ENCODE data around the gene ADGRA3. TPM values are rescaled to one million over a fixed set of nuclear protein-coding genes. Genes with fewer than 3 reads are reported as not detected.

Gene ADGRA3
- total RNA-seq, 2 donors from 2014 or later = 32.0 to 33.8 TPM

DNA sequence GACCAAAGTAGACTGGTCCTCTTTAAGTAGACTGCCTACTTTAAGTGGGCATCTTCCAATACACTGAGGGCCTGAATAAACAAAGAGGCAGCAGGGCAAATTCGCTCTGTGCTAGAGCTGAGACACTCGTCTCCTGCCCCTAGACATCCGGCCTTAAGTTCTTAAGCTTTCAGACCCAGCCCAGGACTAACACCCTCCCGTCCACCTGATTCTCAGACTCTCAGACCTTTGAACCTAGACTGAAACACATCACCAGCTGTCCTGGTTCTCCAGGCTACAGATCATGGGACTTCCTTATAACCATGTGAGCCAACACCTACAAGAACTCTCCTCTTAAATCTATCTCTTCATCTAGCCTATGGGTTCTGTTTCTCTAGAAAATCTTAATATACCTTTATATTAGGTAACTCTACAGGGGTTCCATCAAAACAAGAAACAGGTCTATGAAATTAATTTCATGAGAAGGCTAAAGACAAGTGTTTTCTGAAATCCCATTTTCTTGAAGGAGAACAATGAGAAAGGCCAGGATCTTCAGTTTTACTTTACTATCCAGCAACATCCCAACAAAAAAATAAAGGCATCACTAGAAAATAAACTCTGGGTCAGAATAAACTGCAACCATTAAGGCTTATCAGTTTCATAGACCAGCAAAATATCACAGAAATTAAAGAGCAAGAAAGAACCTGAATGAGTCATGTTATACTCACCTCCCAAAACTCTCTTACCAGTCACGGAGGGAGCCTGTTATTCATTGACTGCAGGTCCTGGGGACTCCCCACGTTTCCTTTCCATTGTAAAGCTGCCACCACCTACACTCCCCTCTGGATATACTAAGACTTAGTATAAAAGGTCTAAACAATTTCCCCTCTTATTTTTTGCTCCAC lies 14.8 kb downstream of the ADGRA3 start:
- Histone ChIP-seq H3K4me3 (no peak overlapping the region), H3K27ac (peak overlapping the region; percentile 22 to 67), H3K36me3 (no peaks in the 10 kb centered on the region), H3K4me1 (replicated peaks) (no peaks in the 10 kb centered on the region), H3K27me3 (replicated peaks; ENCODE audit: insufficient read depth) (no peaks in the 10 kb centered on the region), H3K9me3 (no peaks in the 10 kb centered on the region)
- TF ChIP-seq POLR2A (IDR thresholded peaks at IDR 0.05) (no peak), CTCF (IDR thresholded peaks at IDR 0.05) (no peak), POLR2AphosphoS5 (IDR thresholded peaks at IDR 0.05) (no peak)
- intact Hi-C loops (cut with DNase I) = no loop called here
- WGBS = 62% methylated on average over 6 of the region's 6 CpGs
- no peak for DNase-seq (ENCODE audit: low spot score)

DNA sequence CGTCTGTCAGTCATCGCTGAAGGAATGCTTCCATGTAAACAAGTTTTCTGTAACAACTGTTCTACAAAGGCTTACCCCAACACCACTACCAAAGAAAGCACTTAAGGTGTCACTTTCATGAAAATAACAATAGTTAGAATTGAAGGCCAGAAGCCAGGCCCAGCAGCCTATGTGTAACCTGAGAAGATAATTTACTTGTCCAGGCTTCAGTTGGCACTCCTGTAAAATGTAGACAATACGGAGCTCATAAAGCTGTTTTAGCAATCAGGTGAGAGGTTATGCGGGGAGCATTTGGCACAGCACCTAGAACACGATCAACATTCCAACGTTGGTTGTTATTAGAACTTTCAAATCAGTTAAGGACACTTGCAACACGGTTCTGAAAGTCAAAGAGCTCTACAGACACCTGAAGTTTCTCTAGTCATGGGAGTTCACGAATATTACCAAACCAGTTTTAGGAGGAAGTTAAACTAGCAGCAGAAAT lies 15.7 kb downstream of the ADGRA3 start:
- Histone ChIP-seq H3K4me3 (no peak overlapping the region), H3K4me1 (replicated peaks) (no peaks in the 10 kb centered on the region), H3K27me3 (replicated peaks; ENCODE audit: insufficient read depth) (no peaks in the 10 kb centered on the region), H3K36me3 (no peaks in the 10 kb centered on the region), H3K27ac (peak overlapping the region; percentile 22 to 67), H3K9me3 (no peaks in the 10 kb centered on the region)
- no peak for TF ChIP-seq POLR2A (IDR thresholded peaks at IDR 0.05)
- peak; percentile 82 for TF ChIP-seq POLR2AphosphoS5 (IDR thresholded peaks at IDR 0.05)
- TF ChIP-seq CTCF (IDR thresholded peaks at IDR 0.05) = no peak
- 20% methylated on average over 8 of the region's 8 CpGs for WGBS
- DNase-seq (ENCODE audit: low spot score) = peak; percentile 78
- intact Hi-C loops (cut with DNase I) = no loop called here

- no peak for TF ChIP-seq CTCF (IDR thresholded peaks at IDR 0.05)
- TF ChIP-seq POLR2AphosphoS5 (IDR thresholded peaks at IDR 0.05) = no peak
- no peak for TF ChIP-seq POLR2A (IDR thresholded peaks at IDR 0.05)
- Histone ChIP-seq H3K27me3 (replicated peaks; ENCODE audit: insufficient read depth) (no peaks in the 10 kb centered on the region), H3K27ac (no peak overlapping the region), H3K9me3 (no peaks in the 10 kb centered on the region), H3K4me3 (no peak overlapping the region), H3K36me3 (no peaks in the 10 kb centered on the region), H3K4me1 (replicated peaks) (no peaks in the 10 kb centered on the region)
- intact Hi-C loops (cut with DNase I) = no loop called here
- DNase-seq (ENCODE audit: low spot score) = no peak
- 64% methylated on average over 6 of the region's 6 CpGs for WGBS
Observed at GRCh38 chr4:22498866-22499265, 17.0 kb downstream of the ADGRA3 start.

- Histone ChIP-seq H3K4me1 (replicated peaks) (no peaks in the 10 kb centered on the region), H3K9me3 (no peaks in the 10 kb centered on the region), H3K36me3 (no peaks in the 10 kb centered on the region), H3K4me3 (no peak overlapping the region), H3K27me3 (replicated peaks; ENCODE audit: insufficient read depth) (no peaks in the 10 kb centered on the region), H3K27ac (no peak overlapping the region)
- DNase-seq (ENCODE audit: low spot score) = no peak
- WGBS = 88% methylated on average over 6 of the region's 6 CpGs
- TF ChIP-seq CTCF (IDR thresholded peaks at IDR 0.05) = no peak
- TF ChIP-seq POLR2AphosphoS5 (IDR thresholded peaks at IDR 0.05) = no peak
- no peak for TF ChIP-seq POLR2A (IDR thresholded peaks at IDR 0.05)
- intact Hi-C loops (cut with DNase I) = no loop called here
Observed at GRCh38 chr4:22496165-22496813, 19.6 kb downstream of the ADGRA3 start.
